ENCODE data around the gene BPIFB4. TPM values are rescaled to one million over a fixed set of nuclear protein-coding genes. Genes with fewer than 3 reads are reported as not detected.

BPIFB4 gene
- total and polyA plus RNA-seq, 2 donors (not counting 1 experiment from before 2014, with no cell fraction given) = not detected

- Mint-ChIP-seq H3K4me1 (no peaks in the 10 kb centered on the region), H3K27me3 (no peaks in the 10 kb centered on the region), H3K27ac (no peak overlapping the region), H3K9me3 (ENCODE audit: insufficient read depth) (no peaks in the 10 kb centered on the region), H3K4me3 (no peak overlapping the region)
- no peaks in the 10 kb centered on the region for H3K36me3 ChIP-seq (replicated peaks in 1 of 2; ENCODE audit: control extremely low read depth in 1 of 2, control insufficient read depth in 1 of 2, extremely low read depth in 1 of 2, insufficient read depth in 2 of 2, low read length in 1 of 2)
- no peak overlapping the region for H3K27ac ChIP-seq (ENCODE audit: low read length in 2 of 2)
- DNase-seq (no peak), ATAC-seq (ENCODE audit: low read depth) (no peak)
- intact Hi-C loops (cut with micrococcal nuclease) = no loop called here
- H3K4me1 ChIP-seq (ENCODE audit: control insufficient read depth in 2 of 2, insufficient read depth in 2 of 2, low read length in 2 of 2) = no peaks in the 10 kb centered on the region
- ChIA-PET POLR2A (no interaction called here), CTCF (no interaction called here)
- H2AFZ ChIP-seq (ENCODE audit: insufficient read depth, low read depth, low read length, poor library complexity, severe bottlenecking) = no peak overlapping the region
- no peaks in the 10 kb centered on the region for H4K20me1 ChIP-seq (ENCODE audit: control insufficient read depth, insufficient read depth, low read length, poor library complexity, severe bottlenecking)
- H3K4me2 ChIP-seq (replicated peaks; ENCODE audit: low read depth, low read length, poor library complexity, severe bottlenecking) = no peak overlapping the region
- no peaks in the 10 kb centered on the region for H3K9me3 ChIP-seq (ENCODE audit: control extremely low read depth in 1 of 3, control insufficient read depth in 2 of 3, insufficient read depth in 1 of 3, low read length in 2 of 3)
- no peaks in the 10 kb centered on the region for H3K79me2 ChIP-seq (ENCODE audit: control insufficient read depth, insufficient read depth, low read length)
- no CpG with 5 or more reads among the region's 2 CpGs for WGBS (ENCODE audit: insufficient coverage)
- H3K4me3 ChIP-seq (ENCODE audit: control extremely low read depth in 1 of 5, extremely low read depth in 1 of 5, insufficient read depth in 1 of 5, low read depth in 2 of 5, low read length in 4 of 5) = no peak overlapping the region
- TF ChIP-seq EZH2 (IDR thresholded peaks at IDR 0.05; ENCODE audit: borderline replicate concordance, insufficient read depth, low read depth, low read length, poor library complexity, severe bottlenecking) (no peak), CTCF (IDR thresholded peaks at IDR 0.05) (no peak)
- H3K9ac ChIP-seq (ENCODE audit: low read length) = no peak overlapping the region
- H3K27me3 ChIP-seq (replicated peaks in 1 of 4; ENCODE audit: control extremely low read depth in 1 of 4, control insufficient read depth in 3 of 4, insufficient read depth in 4 of 4, low read length in 3 of 4) = no peaks in the 10 kb centered on the region
Measured at GRCh38 chr20:33108661-33109060, 29.2 kb downstream of the BPIFB4 start.

GRCh38 chr20:33110147-33110825 lies 30.8 kb downstream of the BPIFB4 start:
- Histone ChIP-seq H3K9me3 (ENCODE audit: control extremely low read depth in 1 of 3, control insufficient read depth in 2 of 3, insufficient read depth in 1 of 3, low read length in 2 of 3) (no peaks in the 10 kb centered on the region), H3K4me2 (replicated peaks; ENCODE audit: low read depth, low read length, poor library complexity, severe bottlenecking) (no peak overlapping the region), H3K79me2 (ENCODE audit: control insufficient read depth, insufficient read depth, low read length) (no peaks in the 10 kb centered on the region), H4K20me1 (ENCODE audit: control insufficient read depth, insufficient read depth, low read length, poor library complexity, severe bottlenecking) (no peaks in the 10 kb centered on the region), H2AFZ (ENCODE audit: insufficient read depth, low read depth, low read length, poor library complexity, severe bottlenecking) (no peak overlapping the region), H3K9ac (ENCODE audit: low read length) (no peak overlapping the region), H3K27me3 (replicated peaks in 1 of 4; ENCODE audit: control extremely low read depth in 1 of 4, control insufficient read depth in 3 of 4, insufficient read depth in 4 of 4, low read length in 3 of 4) (no peaks in the 10 kb centered on the region), H3K4me3 (ENCODE audit: control extremely low read depth in 1 of 5, extremely low read depth in 1 of 5, insufficient read depth in 1 of 5, low read depth in 2 of 5, low read length in 4 of 5) (no peak overlapping the region), H3K27ac (ENCODE audit: low read length in 2 of 2) (no peak overlapping the region), H3K36me3 (replicated peaks in 1 of 2; ENCODE audit: control extremely low read depth in 1 of 2, control insufficient read depth in 1 of 2, extremely low read depth in 1 of 2, insufficient read depth in 2 of 2, low read length in 1 of 2) (no peaks in the 10 kb centered on the region), H3K4me1 (ENCODE audit: control insufficient read depth in 2 of 2, insufficient read depth in 2 of 2, low read length in 2 of 2) (no peaks in the 10 kb centered on the region)
- Mint-ChIP-seq H3K9me3 (ENCODE audit: insufficient read depth) (no peaks in the 10 kb centered on the region), H3K4me1 (no peaks in the 10 kb centered on the region), H3K27ac (no peak overlapping the region), H3K4me3 (no peak overlapping the region), H3K27me3 (no peaks in the 10 kb centered on the region)
- ATAC-seq (ENCODE audit: low read depth) (no peak), DNase-seq (no peak)
- ChIA-PET CTCF (interaction anchor here (0.8 kb wide), 1 partner anchor 208 kb away, joined by 3 read pairs; no protein-coding TSS in a partner anchor), POLR2A (no interaction called here)
- intact Hi-C loops (cut with micrococcal nuclease) = no loop called here
- 100% methylated on average over 1 of the region's 8 CpGs for WGBS (ENCODE audit: insufficient coverage)
- no peak for TF ChIP-seq EZH2 (IDR thresholded peaks at IDR 0.05; ENCODE audit: borderline replicate concordance, insufficient read depth, low read depth, low read length, poor library complexity, severe bottlenecking)
- TF ChIP-seq CTCF (IDR thresholded peaks at IDR 0.05) = no peak
